IMR-90 (cell line): Measurements from ENCODE around the gene ARHGAP11A. TPM values are rescaled to one million over a fixed set of nuclear protein-coding genes. Genes with fewer than 3 reads are reported as not detected.

ENCODE experiments used
- ATAC-seq: fragments of 200-7000 bp; cut with Tn5 transposase; 2 replicates; pipeline ENCODE4 v1.9.1; 2020; ENCODE audit warnings: low read depth, mild to moderate bottlenecking, moderate library complexity
- BruUV-seq: library from RNA; stranded (reverse); fragments of 400-500 nt; replicated peaks from 2 replicates; lab custom pipeline; 2021; lab: Mats Ljungman, UMichigan
- CTCF ChIA-PET: fragments of 300-600 bp; formaldehyde crosslinking; extraction: SDS; loops from one replicate; lab custom pipeline; 2021; ENCODE audit warnings: antibody characterized with exemption; lab: Yijun Ruan, JAX
- POLR2A ChIA-PET: fragments of 300-600 bp; sonication (Branson Sonifier 250); formaldehyde crosslinking; loops from one replicate; lab custom pipeline; 2022; ENCODE audit warnings: antibody characterized with exemption; ENCODE audit not compliant: unreplicated experiment; lab: Charles Lee
- DNase-seq: peaks from one replicate; pipeline ENCODE4 v3.0.0; 2013
- H2AFZ ChIP-seq: replicated peaks from 2 replicates; pipeline ENCODE3; 2013; ENCODE audit warnings: low read length, mild to moderate bottlenecking; ENCODE audit not compliant: poor library complexity
- H2AK5ac ChIP-seq: 2 replicates; pipeline ENCODE4 v1.6.1; 2013; ENCODE audit warnings: low read depth, low read length, inconsistent platforms
- H2AK9ac ChIP-seq: replicated peaks from 2 replicates; pipeline ENCODE3; 2013; ENCODE audit warnings: mild to moderate bottlenecking, low read depth, low read length, moderate library complexity; ENCODE audit not compliant: poor library complexity
- H2BK120ac ChIP-seq: 2 replicates; pipeline ENCODE4 v1.6.1; 2013; ENCODE audit warnings: low read depth, low read length, inconsistent platforms
- H2BK15ac ChIP-seq: 3 replicates; pipeline ENCODE4 v1.6.1; 2013; ENCODE audit warnings: low read depth, low read length, inconsistent platforms
- H2BK20ac ChIP-seq: 2 replicates; pipeline ENCODE4 v1.6.1; 2013; ENCODE audit warnings: low read depth, mild to moderate bottlenecking, inconsistent platforms, low read length, moderate library complexity
- H2BK5ac ChIP-seq: 2 replicates; pipeline ENCODE4 v1.6.1; 2013; ENCODE audit warnings: mild to moderate bottlenecking, low read depth, low read length, inconsistent platforms; ENCODE audit not compliant: poor library complexity, severe bottlenecking
- H3K14ac ChIP-seq: replicated peaks from 2 replicates; pipeline ENCODE4 v1.6.1; 2013; ENCODE audit warnings: low read depth, low read length, inconsistent platforms
- H3K18ac ChIP-seq: 2 replicates; pipeline ENCODE4 v1.6.1; 2013; ENCODE audit warnings: low read depth, low read length, control low read depth
- H3K23ac ChIP-seq: 2 replicates; pipeline ENCODE4 v1.6.1; 2013; ENCODE audit warnings: low read depth, low read length, inconsistent platforms
- H3K27ac ChIP-seq: 2 replicates; pipeline ENCODE4 v1.5.1; 2013; ENCODE audit warnings: mild to moderate bottlenecking, control low read depth, low read length; ENCODE audit not compliant: insufficient read depth
- H3K27me3 ChIP-seq: 2 replicates; pipeline ENCODE4 v1.6.1; 2013; ENCODE audit warnings: low read length; ENCODE audit not compliant: control insufficient read depth, insufficient read depth
- H3K36me3 ChIP-seq: 2 replicates; pipeline ENCODE4 v1.6.1; 2013; ENCODE audit warnings: low read length, mixed read lengths; ENCODE audit not compliant: control insufficient read depth, insufficient read depth
- H3K4ac ChIP-seq: 2 replicates; pipeline ENCODE4 v1.6.1; 2013; ENCODE audit warnings: low read depth, low read length, inconsistent platforms
- H3K4me1 ChIP-seq: 2 replicates; pipeline ENCODE4 v1.6.1; 2013; ENCODE audit warnings: low read length, mixed read lengths; ENCODE audit not compliant: control insufficient read depth, insufficient read depth
- H3K4me2 ChIP-seq: 2 replicates; pipeline ENCODE4 v1.6.1; 2013; ENCODE audit warnings: low read depth, mild to moderate bottlenecking, control low read depth, low read length, moderate library complexity
- H3K4me3 ChIP-seq: 2 replicates; pipeline ENCODE4 v1.5.1; 2013; ENCODE audit warnings: low read depth, mild to moderate bottlenecking, control low read depth, low read length, moderate library complexity; ENCODE audit not compliant: insufficient read depth
- H3K56ac ChIP-seq: 2 replicates; pipeline ENCODE4 v1.6.1; 2013; ENCODE audit warnings: low read length, inconsistent platforms; ENCODE audit not compliant: insufficient read depth; ENCODE audit errors: extremely low read depth
- H3K79me1 ChIP-seq, 2 experiments: 2 replicates each; pipeline ENCODE4 v1.6.1; 2013; ENCODE audit warnings: low read length in 2 of 2, inconsistent platforms in 1 of 2, low read depth in 1 of 2
- H3K9ac ChIP-seq: 2 replicates; pipeline ENCODE4 v1.6.1; 2013; ENCODE audit warnings: low read depth, low read length, control low read depth
- H3K9me1 ChIP-seq: 2 replicates; pipeline ENCODE4 v1.6.1; 2013; ENCODE audit warnings: low read length, inconsistent platforms; ENCODE audit not compliant: insufficient read depth
- H3K9me3 ChIP-seq: 2 replicates; pipeline ENCODE4 v1.6.1; 2013; ENCODE audit warnings: low read length; ENCODE audit not compliant: control insufficient read depth, insufficient read depth
- H4K20me1 ChIP-seq: 2 replicates; pipeline ENCODE4 v1.6.1; 2013; ENCODE audit warnings: low read length, inconsistent platforms; ENCODE audit not compliant: insufficient read depth
- H4K5ac ChIP-seq: 2 replicates; pipeline ENCODE4 v1.6.1; 2013; ENCODE audit warnings: mild to moderate bottlenecking, low read depth, low read length, control low read depth
- H4K8ac ChIP-seq, 2 experiments: 2 replicates each; pipeline ENCODE4 v1.6.1; 2013; ENCODE audit warnings: low read depth in 2 of 2, low read length in 2 of 2, control low read depth in 1 of 2, inconsistent platforms in 1 of 2
- H4K91ac ChIP-seq: 2 replicates; pipeline ENCODE4 v1.6.1; 2013; ENCODE audit warnings: low read depth, low read length, inconsistent platforms; ENCODE audit not compliant: insufficient read depth
- CEBPB ChIP-seq: IDR thresholded peaks from 2 replicates; pipeline ENCODE4 v1.6.1; 2012; ENCODE audit warnings: low read depth, low read length, improper control_type of control experiment
- MAFK ChIP-seq: IDR thresholded peaks from 2 replicates; pipeline ENCODE4 v1.6.1; 2012; ENCODE audit warnings: low read depth, low read length, improper control_type of control experiment
- WGBS, 2 experiments: methylation state at CpG; one replicate each; pipeline versions ENCODE4 v1.1.5 to v1.1.7; 2013; ENCODE audit warnings: missing lambda C conversion rate in 2 of 2; ENCODE audit not compliant: insufficient read length in 1 of 2; ENCODE audit errors: extremely low coverage in 2 of 2; 5-methylcytosine and 5-hydroxymethylcytosine counted together
- dilution Hi-C: fragments of 300-500 bp; cut with HindIII; formaldehyde crosslinking; loops from one replicate; pipeline ENCODE4 v1.14.3; 2018; ENCODE audit warnings: low sequenced_read_pairs; ENCODE audit not compliant: unreplicated experiment
- in situ Hi-C: fragments of 300-500 bp; cut with MboI; formaldehyde crosslinking; loops from 3 replicates; pipeline ENCODE4 v1.14.3; 2019; ENCODE audit warnings: low sequenced_read_pairs, inconsistent platforms, mixed read lengths
- intact Hi-C: fragments of 100-400 bp; cut with micrococcal nuclease; formaldehyde crosslinking; loops from 2 replicates; pipeline ENCODE4 v1.10.0; 2022
- polyA plus RNA-seq, 3 experiments: library from polyadenylated mRNA; depleted of rRNA; stranded (reverse); fragments of >200 nt; gene quantifications; 2 replicates each; pipeline ENCODE4 v1.2.3, GENCODE V29; 2012; ENCODE audit warnings: low replicate concordance in 1 of 3
- total RNA-seq: library from RNA; depleted of rRNA; stranded (reverse); fragments of >200 nt; gene quantifications from 2 replicates; pipeline ENCODE4 v1.2.3, GENCODE V29; 2012

The ARHGAP11A gene
- total and polyA plus RNA-seq, 2 of the 4 experiments (the other 2 are of a cell fraction): 9.9 to 29.0 TPM

DNA sequence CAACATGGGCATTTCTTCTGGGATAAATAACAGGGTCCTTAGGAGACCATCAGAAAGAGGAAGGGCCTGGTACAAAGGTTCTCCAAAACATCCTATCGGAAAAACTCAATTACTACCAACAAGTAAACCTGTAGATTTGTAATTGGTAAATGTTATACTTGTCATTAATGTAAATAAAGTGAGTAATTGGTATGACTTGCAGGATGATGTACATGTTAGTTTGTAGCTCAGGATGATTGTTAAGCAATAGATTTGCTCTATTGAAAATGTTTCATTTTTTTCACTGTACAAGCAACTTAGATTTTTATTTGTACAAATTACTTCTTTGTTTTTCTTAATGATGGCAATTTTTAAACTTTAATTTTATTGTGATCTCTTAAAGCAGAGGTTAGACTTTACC lies 22.4 kb downstream of the ARHGAP11A start:
- H3K18ac ChIP-seq: no peak overlapping the region
- no peak overlapping the region for H2BK5ac ChIP-seq
- no peak overlapping the region for H2BK15ac ChIP-seq
- no peak overlapping the region for H3K4me3 ChIP-seq
- peaks cover 4% of the 10 kb centered on the region; the same call in 1 of the 2 replicates for H3K36me3 ChIP-seq
- dilution Hi-C loops (no loop called here), intact Hi-C loops (no loop called here), in situ Hi-C loops (no loop called here)
- ATAC-seq: no peak
- POLR2A ChIA-PET: no interaction called here
- no peak overlapping the region for H2AFZ ChIP-seq
- CTCF ChIA-PET: interaction anchor here (1.0 kb wide), 1 partner anchor 12 kb away, joined by 4 read pairs; no protein-coding TSS in a partner anchor
- H3K27ac ChIP-seq: no peak overlapping the region
- H3K4me2 ChIP-seq: no peak overlapping the region
- no peak overlapping the region for H4K5ac ChIP-seq
- H3K27me3 ChIP-seq: no peaks in the 10 kb centered on the region
- BruUV-seq: no TSS peak
- no peak overlapping the region for H4K8ac ChIP-seq
- no peaks in the 10 kb centered on the region for H4K20me1 ChIP-seq
- peak; percentile 14; the same call in 1 of the 2 replicates for TF ChIP-seq CEBPB
- TF ChIP-seq MAFK: no peak
- H3K23ac ChIP-seq: no peak overlapping the region
- H2AK5ac ChIP-seq: no peak overlapping the region
- H2AK9ac ChIP-seq: no peak overlapping the region
- H3K9me3 ChIP-seq: no peaks in the 10 kb centered on the region
- H3K4ac ChIP-seq: no peak overlapping the region
- DNase-seq: no peak
- no CpG with 5 or more reads among the region's 1 CpG for WGBS, 2 experiments
- no peak overlapping the region for H3K14ac ChIP-seq
- no peak overlapping the region for H2BK20ac ChIP-seq
- H2BK120ac ChIP-seq: no peak overlapping the region
- peaks cover 18% of the 10 kb centered on the region in 2 experiments for H3K79me1 ChIP-seq
- no peak overlapping the region for H4K91ac ChIP-seq
- 0 out of 2 replicates have a peak, but pooled peaks cover 3% of the 10 kb centered on the region for H3K9me1 ChIP-seq
- no peak overlapping the region for H3K56ac ChIP-seq
- no peak overlapping the region for H3K9ac ChIP-seq
- H3K4me1 ChIP-seq: peaks cover 6% of the 10 kb centered on the region
